NCI-H1105 (cell line): ENCODE data around the gene MED9.

Experiments
- DNase-seq: peaks from one replicate; lab custom pipeline; 2025; lab: John Stamatoyannopoulos, UW

The MED9 gene

GRCh38 chr17:17505151-17505550 lies 28.4 kb downstream of the MED9 start:
- no peak for DNase-seq

- DNase-seq: no peak
Measured at GRCh38 chr17:17505610-17506171, 28.9 kb downstream of the MED9 start.

GRCh38 chr17:17506181-17506741 lies 29.5 kb downstream of the MED9 start:
- no peak for DNase-seq

GRCh38 chr17:17506893-17507464 lies 30.2 kb downstream of the MED9 start:
- DNase-seq: peak; percentile 90

- DNase-seq: no peak
Measured at GRCh38 chr17:17507465-17508011, 30.7 kb downstream of the MED9 start.

- no peak for DNase-seq
Measured at GRCh38 chr17:17508019-17508535, 31.3 kb downstream of the MED9 start.

- DNase-seq: no peak
Measured at GRCh38 chr17:17508646-17509591, 32.1 kb downstream of the MED9 start.

- no peak for DNase-seq
Measured at GRCh38 chr17:17509601-17510425, 33.0 kb downstream of the MED9 start.

GRCh38 chr17:17510456-17511292 lies 33.9 kb downstream of the MED9 start:
- DNase-seq: no peak

- no peak for DNase-seq
Measured at GRCh38 chr17:17511293-17511741, 34.5 kb downstream of the MED9 start.

GRCh38 chr17:17511881-17512858 lies 35.4 kb downstream of the MED9 start:
- DNase-seq: no peak

GRCh38 chr17:17512866-17513265 lies 36.1 kb downstream of the MED9 start:
- no peak for DNase-seq

- DNase-seq: no peak
Measured at GRCh38 chr17:17513626-17514025, 36.8 kb downstream of the MED9 start.

GRCh38 chr17:17514361-17514992 lies 37.7 kb downstream of the MED9 start:
- no peak for DNase-seq

GRCh38 chr17:17514993-17515933 lies 38.5 kb downstream of the MED9 start:
- no peak for DNase-seq

GRCh38 chr17:17515934-17516930 lies 39.4 kb downstream of the MED9 start:
- no peak for DNase-seq
